Activated CD4-positive, alpha-beta T cell treated with anti-CD3 and anti-CD28 coated beads, Interleukin-2, amount 50 U/mL, for 48 hours (primary cell): ENCODE measurements around the gene LIMA1.
"Not testable (repeated sequence)": the region's sequence is repeated elsewhere in the genome, so short reads cannot be mapped to it uniquely, and the experiment has no call there.

Source experiments
- DNase-seq, 2 experiments: peaks; one replicate each; pipeline ENCODE4 v3.0.0-alpha.2; 2020

Gene LIMA1

DNA sequence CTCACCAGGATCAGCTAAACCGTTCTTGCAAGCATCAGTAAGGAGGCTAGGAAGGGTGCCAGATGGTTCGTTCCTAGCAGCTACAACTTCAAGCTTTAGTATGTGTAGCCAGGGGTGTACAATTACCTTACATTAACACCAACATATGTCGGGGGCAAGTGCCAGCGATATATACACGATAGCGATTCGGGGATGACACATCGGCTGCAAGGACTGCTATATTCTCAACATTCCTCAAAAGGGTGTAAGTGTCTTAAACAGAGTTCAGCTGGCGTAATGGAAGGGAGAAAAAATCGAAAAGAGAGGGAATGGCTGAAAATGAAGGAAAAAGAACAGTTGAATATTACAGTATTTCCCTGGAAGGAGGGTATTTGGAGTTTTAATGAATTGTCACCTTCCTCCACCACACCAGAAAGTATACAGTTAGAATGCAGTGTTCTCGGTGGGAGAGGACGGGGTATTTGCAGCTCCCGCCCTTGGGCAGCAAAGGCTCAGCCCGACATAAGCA is 545 bp downstream of the LIMA1 start:
- no peak for DNase-seq

DNA sequence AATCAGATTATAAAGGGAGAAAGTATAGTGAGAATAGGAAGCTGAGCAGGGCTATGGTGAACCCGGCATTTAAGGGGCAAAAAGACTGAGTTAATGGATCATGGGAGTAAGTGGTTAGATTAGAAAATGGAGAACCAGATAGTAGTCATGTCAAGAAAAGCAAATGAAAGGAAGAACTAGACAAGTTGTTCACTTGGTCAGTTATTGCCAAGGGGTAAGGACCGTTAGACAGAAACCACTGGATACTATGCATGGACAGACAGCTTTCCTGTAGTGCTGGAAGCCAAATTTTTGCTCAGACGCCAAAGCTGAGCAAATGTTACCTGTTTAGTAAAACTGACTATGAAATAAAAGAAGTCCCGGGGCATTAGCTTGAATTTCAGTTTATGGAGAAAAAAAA is 3.8 kb downstream of the LIMA1 start:
- DNase-seq: no peak

DNA sequence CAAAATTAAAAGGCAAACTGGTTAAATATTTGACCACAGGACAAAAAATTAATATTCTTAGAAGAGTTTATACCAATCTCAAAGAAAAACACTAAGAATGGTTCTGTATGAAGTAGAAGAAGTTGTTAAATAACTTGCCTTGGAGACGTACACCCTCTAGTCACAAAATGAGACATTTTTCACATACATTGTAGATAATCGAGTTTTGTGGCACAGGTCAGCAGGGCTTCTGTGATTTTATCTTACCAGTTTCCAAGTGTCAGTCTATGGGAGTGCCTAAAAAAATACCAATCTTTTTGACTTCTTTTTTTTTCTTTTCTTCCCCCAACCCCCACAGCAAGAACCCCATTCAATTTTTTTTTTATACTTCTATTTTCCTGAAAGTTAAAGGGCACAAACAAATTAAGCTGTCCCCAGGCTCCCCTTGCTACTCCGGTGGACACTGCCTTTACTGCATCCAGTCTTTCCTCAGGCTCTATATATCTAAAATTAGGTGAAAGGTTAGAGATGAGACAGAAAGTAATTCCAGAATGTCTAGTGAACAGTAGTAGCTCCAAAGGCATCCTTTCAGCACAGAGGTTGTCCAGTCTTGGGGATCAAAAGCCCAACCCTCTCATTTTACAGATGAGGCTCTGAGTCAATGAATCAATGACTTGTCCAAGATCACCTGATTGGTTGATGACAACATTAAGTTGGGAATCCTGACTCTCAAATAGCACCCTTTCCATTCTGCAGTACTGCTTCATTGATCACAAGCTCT is 6.2 kb downstream of the LIMA1 start:
- DNase-seq: no peak

DNA sequence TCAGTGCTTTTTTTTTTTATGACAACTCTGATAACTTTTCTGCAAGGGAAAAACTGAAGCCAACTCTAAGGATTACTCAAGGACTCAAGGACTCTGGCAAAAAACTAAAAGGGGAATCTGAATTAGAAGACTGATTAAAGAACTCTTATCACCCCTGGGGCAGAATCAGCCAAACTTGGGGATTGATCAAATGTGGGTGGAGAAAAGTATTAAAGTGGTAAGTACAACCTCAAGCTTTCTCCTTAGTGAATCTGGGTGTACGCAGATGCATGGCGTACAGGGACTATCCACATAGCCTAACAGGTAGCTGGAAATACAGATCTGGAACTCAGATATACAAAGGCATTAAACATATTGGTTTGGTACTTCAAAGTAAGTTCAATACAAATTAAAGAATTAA is 7.3 kb downstream of the LIMA1 start:
- no peak for DNase-seq

DNA sequence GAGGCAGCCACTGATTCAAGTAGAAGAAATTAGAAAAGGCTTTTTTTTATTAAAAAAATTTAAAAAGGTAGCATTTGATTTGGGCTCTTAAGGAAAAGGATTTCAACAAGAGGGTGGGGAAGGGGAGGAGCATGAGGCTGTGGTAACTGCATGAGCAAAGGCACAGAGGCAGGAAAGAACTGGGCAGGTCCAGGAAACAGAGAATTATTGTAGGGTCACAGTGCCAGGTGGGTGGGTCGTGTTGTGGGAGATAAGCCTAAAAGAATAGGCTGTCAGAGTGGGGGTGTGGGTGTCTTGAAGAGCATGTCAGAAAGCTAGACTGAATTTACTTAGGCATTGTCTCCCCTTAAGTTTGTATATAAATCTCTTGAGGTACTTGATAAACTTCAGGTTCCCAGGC is 7.8 kb downstream of the LIMA1 start:
- DNase-seq: no peak

DNA sequence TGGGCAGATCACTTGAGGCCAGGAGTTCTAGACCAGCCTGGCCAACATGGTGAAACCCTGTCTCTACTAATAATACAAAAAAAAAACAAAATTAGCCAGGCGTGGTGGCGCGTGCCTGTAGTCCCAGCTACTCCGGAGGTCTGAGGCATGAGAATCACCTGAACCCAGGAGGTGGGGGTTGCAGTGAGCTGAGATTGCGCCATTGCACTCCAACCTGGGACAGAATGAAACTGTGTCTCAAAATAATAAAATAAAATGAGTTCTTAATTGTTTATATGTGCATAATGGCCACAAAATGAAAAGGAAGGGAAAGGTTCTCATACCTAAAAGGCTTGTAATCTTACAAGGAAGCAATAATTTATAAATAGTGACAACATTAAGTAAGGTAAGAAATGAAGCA is 8.2 kb downstream of the LIMA1 start:
- DNase-seq: not testable (repeated sequence)

DNA sequence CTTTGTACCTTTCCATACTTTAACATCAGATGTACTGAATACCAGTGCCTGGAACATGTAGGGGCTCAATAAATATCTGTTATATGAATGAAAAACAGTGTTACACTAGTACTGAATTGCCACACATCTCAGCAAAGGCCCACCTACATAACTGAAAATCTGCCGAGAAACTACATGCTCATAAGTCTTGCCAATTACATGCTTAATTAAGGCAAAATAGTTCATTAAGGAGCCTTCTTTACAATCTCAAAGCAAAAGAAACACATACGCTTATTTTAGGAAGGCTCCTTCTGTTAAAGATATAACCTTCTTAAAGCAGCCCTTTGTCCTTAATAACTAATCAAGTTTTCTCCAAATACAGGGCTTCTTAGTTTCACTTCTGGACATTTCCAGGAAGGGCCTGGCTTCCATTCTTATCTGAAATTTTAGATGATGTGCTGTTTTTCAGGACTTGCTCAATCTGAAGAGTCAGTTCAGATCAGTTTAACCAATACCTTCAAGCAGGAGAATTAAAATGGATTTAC is 11.5 kb downstream of the LIMA1 start:
- no peak for DNase-seq

DNA sequence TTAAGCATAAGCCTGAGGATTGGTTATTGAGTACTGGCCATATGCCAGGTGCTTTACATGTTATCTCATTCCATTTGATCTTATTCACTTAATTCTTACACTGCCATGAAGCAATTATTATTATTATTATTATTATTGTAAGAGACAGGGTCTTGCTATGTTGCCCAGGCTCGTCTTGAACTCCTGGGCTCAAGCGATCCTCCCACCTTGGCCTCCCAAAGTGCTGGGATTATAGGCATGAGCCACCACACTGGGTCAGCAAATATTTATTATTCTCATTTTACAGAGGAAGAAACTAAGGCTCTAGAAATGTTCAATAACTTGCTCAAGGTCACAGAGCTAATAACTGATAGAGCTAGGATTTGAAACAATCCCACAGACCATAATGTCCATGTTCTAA is 14.8 kb downstream of the LIMA1 start:
- DNase-seq: no peak

DNA sequence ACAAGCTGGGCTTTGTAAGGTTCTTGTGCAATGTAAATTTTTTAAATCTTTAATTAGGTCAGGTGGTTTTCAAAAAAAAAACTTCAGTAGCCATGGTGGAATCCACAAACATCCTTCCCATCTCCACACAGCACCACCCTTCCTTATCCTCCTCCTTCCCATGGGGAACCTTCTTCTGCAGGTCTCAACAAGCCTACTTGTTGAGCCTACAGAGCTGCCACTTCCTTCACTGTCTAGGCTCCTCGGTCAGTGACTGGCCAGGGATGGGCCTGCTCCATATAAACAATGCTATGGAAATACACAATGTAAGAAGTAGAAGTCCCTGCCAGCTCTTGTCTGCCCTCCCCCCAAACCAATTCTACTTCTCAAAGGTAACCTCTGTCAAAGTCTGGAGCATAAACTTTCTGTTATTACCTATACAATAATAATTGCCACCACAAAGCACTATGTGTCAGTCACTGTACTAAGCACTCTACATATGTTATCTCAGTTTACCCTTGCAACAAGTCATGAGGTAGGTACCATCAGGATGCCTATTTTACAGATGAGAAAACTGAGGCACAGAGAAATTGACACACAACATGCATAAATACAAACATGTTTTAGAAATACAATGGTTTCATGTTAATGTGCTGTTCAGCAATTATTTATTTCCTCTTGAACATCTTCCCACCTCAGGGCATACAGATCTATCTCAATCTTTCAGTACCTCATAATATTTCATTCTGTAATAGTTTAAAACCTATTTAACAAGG is 17.4 kb downstream of the LIMA1 start:
- no peak for DNase-seq

DNA sequence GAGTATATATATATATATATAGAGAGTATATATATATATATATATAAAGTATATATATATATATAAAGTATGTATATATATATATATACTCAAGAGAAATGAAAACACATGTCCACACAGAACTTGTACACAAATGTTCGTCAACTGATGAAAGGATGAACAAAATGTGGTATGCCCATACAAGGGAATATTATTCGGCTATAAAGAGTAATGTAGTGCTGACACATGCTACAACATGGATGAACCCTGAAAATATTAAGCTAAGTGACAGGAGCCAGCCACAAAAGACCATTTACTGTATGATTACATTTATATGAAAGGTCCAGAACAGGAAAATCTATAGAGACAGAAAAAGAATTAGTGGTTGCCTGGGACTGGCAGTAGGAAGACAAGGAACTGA is 19.5 kb downstream of the LIMA1 start:
- no peak for DNase-seq

DNA sequence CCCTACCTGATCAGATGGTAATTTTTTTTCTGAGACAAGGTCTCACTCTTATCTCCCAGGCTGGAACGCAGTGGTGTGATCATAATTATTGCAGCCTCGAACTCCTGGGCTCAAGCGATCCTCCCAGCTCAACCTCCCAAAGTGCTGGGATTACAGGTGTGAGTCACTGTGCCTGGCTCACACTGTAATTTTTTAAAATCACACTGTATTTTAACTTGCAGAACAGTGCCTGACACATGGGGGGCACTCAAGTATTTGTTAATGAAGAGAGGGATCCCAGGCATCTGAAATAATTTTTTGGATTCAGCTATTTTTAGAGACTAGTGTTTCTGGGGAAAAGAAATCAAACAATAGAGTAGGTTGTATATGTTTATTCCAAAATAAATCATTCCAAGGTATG is 21.7 kb downstream of the LIMA1 start:
- DNase-seq: no peak

DNA sequence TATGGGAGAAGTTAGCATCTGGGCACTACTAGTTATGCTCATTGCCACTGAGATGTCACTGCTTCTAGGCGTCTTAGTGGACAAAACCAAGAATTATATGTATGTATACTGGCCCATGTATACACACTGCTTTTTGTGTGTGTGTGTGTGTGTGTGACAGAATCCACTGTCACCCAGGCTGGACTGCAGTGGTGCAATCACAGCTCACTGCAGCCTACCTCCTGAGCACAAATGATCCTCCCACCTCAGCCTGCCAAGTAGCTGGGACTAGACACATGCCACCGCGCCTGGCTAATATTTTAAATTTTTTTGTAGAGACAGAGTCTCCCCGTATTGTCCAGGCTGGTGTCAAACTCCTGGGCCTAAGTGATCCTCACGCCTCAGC is 25.2 kb downstream of the LIMA1 start:
- DNase-seq: no peak

DNA sequence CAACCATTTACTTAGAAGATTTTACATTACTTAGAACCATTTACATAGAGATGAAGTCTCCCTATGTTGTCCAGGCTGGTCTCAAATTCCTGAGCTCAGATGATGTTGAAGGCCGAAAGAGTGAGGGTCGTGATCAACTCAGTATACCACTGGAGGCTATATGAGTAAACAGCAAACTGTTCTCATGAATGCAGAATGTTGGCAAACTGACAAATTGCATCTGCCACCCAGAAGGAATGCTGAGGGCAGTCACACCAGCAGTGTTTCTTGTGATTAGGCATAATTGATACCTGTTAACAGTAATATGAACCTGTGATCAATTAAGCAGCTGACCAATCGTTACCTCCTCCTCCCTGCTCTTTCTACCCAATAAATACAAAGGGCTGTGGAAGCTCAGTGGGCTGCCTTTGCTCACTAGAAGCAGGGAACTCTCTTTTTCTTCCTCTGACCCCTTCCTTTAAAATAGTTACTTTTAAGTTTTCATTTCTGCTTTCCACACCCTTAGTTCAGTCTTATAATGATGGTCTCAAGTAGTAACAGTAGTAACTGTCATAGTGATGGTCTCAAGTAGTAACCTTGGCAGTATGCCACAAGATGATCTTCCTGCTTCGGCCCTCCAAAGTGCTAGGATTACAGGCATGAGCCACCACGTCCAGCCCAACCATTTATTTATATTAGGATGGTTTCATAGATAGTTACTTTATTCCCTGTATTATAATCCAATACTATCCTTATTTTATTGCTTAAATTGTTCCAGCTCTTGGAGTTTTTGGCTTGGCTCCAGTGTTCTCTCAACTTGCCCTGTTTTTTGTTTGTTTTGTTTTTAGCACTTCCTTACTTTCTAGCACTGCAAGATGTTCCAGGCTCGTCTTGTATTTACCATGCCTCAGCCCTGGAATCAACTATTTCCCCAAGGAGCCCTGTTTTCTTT is 25.8 kb downstream of the LIMA1 start:
- DNase-seq: no peak

DNA sequence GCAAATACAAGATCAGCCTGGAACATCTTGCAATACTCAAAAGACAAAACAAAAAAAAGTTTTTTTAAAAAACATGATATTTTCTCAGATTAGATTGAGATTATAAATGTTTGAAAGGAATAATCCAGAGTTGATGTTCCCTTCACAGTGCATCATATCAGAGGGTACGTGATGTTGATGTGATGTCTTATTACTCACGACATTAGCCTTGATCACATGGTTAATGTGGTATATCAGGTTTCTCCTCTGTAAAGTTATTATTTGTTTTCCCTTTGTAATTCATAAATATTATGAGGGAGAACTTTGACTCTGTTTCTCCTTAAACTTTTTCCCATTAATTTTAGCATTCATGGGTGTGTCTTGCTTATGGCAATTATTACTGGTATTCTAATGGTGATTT is 26.6 kb downstream of the LIMA1 start:
- DNase-seq: no peak

DNA sequence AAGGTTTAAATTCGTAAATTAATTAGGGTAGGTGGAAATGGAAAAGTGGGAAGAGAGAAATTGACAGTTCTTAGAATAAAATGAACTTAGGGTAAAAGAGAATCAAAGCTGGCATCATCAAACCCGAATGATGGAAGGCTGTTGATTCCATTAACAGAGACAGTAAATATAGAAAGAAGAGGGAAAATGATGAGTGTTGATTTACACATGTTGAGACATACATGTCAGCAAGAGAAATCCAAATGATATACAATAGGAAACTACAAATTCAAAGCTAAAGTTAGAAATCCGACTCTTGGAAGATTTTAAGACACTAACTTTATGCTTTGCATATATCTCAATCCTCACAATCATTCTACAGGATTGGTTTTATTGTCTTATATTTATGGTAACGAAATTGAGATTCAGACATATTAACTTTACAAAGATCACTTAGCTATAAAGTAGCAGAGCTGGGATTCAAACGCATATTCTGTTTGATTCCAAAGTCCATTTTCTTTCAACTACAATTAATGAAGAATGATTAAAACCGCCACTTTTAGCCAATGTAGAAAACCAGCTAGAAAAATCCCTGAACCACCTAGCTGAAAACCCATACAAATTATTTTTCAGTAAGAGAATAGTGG is 30.2 kb downstream of the LIMA1 start:
- DNase-seq: no peak

DNA sequence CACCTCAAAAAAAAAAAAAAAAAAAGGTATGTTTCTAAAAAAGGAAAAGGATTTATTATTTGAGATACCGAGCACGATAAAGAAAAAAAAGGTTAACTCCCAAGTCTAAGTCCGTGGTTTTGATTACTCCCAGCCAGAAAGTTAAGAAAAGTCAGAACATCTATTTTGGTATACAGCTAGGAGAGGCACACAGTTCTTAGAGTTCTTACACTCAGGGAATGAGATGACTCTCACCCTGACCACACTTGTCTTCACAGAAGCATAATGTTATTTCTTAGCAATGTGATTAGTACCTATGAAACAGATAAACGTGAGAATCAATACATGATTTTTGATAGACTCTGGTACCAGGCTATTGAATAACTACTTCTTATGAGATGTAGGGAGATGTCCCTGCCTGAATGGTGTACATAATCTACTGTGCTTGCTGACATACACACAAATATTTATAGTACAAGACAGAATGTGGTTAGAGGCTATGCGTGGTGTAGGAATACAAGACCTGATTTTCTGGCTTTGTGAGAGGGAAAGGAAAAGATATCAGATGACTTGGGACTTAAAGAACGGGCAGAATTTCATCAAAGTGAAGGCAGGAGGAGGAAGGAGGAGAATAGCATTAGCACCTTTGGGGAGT is 31.6 kb downstream of the LIMA1 start:
- DNase-seq: no peak

DNA sequence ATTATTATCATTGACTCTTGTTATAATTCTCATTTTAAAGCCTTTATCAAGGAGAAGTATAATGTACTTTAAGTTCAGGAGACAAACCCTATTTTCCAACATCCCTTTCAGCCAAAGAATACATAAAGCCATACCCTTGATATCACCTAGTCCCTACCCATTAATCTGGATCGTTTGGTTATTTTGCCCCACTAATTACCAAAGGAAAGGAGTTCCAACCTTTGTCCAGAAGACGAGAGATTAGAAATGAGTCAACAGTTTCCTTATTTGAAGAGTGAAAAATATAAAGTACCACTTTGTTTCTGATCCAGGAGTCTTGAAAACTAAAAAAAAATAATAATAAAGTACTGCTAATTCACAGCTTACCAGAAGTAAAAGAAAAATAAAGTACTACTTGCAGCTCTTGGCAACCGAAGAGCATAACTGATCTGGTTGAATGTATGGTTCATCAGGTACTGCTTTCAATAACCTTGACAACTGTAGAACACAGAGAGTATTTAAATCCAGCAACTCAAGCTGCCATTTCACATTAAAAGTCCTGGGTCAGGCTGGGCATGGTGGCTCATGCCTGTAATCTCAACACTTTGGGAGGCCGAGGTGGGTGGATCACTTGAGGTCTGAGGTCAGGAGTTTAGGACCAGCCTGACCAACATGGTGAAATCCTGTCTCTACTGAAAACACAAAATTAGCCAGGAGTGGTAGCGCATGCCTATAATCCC is 33.7 kb downstream of the LIMA1 start:
- peak in 1 of 2 experiments; percentile 12 for DNase-seq

DNA sequence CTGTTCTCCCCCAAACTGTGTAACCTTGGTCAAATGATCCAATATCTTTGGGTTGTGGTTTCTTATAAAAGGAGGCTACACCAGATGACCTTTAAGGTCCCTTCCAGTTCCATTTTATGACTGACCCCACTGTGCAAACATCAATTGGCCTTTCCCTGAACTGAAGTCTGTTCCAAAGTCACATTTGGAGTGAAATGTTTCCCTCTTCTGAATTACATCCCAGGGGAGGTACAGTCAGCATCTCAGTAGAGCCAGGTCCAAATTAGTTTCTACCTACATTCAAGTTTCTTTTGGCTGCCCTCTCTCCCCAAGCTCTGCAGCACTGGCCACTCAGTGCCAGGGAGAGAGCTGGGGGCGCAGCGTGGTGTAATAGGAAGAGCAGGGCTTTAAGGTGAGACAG is 34.4 kb downstream of the LIMA1 start:
- no peak for DNase-seq

DNA sequence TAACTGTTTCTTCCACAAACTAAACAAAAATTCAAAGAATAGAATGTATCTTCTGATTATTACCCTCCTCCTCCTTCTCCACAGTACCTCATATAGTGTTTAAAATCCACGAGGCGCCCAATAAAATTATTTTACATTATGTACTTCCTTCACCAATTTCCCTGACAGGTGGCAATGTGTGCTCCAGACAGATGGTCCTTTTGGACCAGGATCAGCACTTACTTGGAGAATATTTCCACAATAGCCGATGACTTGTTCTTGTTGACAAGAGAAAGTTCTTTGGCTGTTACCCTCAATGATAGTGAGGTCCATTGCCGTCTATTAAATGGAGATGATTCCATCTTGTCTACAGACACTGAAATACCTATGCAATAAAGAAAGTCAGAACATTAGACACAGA is 34.9 kb downstream of the LIMA1 start:
- DNase-seq: no peak

DNA sequence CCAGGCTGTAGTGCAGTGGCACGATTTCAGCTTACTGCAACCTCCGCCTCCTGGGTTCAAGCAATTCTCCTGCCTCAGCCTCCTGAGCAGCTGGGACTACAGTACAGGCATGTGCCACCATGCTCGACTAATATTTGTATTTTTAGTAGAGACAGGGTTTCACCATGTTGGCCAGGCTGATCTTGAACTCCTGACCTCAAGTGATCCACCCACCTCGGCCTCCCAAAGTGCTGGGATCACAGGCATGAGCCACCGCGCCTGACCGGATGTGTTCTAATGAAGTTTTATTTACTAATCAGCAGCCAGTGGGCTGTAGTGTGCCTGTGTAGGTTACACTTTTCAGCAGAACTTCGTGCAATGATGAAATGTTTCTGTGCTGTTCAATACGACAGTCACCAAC is 35.7 kb downstream of the LIMA1 start:
- not testable (repeated sequence) for DNase-seq

DNA sequence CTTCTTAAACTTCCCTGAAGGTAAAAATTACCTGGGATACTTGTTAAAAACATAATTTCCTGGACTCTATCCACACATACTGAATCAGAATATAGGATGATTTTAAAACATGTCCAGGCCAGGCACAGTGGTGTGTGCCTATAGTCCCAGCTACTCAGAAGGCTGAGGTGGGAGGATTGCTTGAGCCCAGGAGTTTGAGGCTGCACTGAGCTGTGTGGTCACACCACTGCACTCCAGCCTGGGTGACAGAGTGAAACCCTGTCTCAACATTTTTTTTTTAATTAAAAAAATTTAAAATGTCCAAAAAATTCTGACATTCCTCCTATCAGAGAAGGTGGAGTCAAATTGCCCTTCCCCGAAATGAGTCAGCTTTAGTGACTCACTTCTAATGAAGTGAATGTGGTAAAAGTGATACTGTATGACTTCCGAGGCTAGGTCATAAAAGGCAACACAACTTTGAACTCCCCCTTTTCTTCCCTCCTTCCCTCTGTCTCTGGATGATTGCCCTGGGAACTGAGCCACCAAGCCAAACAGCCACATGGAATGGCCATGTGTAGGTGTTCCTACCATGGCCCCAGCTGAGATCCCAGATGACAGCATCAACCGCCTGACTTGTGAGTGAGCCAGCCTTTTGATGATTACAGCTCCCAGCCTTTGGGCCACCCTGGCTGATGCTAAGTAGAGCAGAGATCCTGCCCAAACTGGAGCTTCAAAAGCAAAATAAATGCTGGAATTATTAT is 36.3 kb downstream of the LIMA1 start:
- DNase-seq: peak; percentile 50 to 71
